WTC11 (cell line): Measurements from ENCODE around the gene MELK.

Source experiments
- CBFB ChIP-seq: sonication (generic); formaldehyde crosslinking; IDR thresholded peaks from 2 replicates; pipeline ENCODE4 v1.8.1; 2022; ENCODE audit warnings: mild to moderate bottlenecking, low read depth, missing genetic modification reagents
- CREB1 ChIP-seq: sonication (generic); formaldehyde crosslinking; IDR thresholded peaks from 2 replicates; pipeline ENCODE4 v1.8.0; 2023; ENCODE audit warnings: mild to moderate bottlenecking, missing genetic modification reagents
- CREM ChIP-seq: sonication (generic); formaldehyde crosslinking; IDR thresholded peaks from 2 replicates; pipeline ENCODE4 v1.8.1; 2022; ENCODE audit warnings: mild to moderate bottlenecking, missing genetic modification reagents, moderate library complexity
- CTCF ChIP-seq: fragments of 200-600 bp; IDR thresholded peaks from 2 replicates; pipeline ENCODE4 v1.8.0; 2022; ENCODE audit warnings: antibody characterized with exemption
- ESRRA ChIP-seq: sonication (generic); formaldehyde crosslinking; IDR thresholded peaks from 2 replicates; pipeline ENCODE4 v1.8.1; 2022; ENCODE audit warnings: mild to moderate bottlenecking, missing genetic modification reagents, borderline replicate concordance
- FOXP1 ChIP-seq: sonication (generic); formaldehyde crosslinking; IDR thresholded peaks from 2 replicates; pipeline ENCODE4 v1.8.0; 2022; ENCODE audit warnings: missing genetic modification reagents, mild to moderate bottlenecking, moderate library complexity, borderline replicate concordance
- JUN ChIP-seq: sonication (generic); formaldehyde crosslinking; IDR thresholded peaks from 2 replicates; pipeline ENCODE4 v1.8.0; 2023; ENCODE audit warnings: mild to moderate bottlenecking, missing genetic modification reagents
- MXD4 ChIP-seq: fragments of 250-450 bp; sonication (Bioruptor Pico); IDR thresholded peaks from 2 replicates; pipeline ENCODE4 v1.8.0; 2021; ENCODE audit warnings: mild to moderate bottlenecking, moderate library complexity, borderline replicate concordance
- MYBL2 ChIP-seq: sonication (generic); formaldehyde crosslinking; IDR thresholded peaks from 2 replicates; pipeline ENCODE4 v1.8.1; 2023; ENCODE audit warnings: mild to moderate bottlenecking, moderate library complexity, missing genetic modification reagents
- NR2C2 ChIP-seq: sonication (generic); formaldehyde crosslinking; IDR thresholded peaks from 2 replicates; pipeline ENCODE4 v1.8.0; 2022; ENCODE audit warnings: mild to moderate bottlenecking, missing genetic modification reagents
- TCF7 ChIP-seq: sonication (generic); formaldehyde crosslinking; IDR thresholded peaks from 2 replicates; pipeline ENCODE4 v1.8.0; 2022; ENCODE audit warnings: mild to moderate bottlenecking, low read depth, missing genetic modification reagents, moderate library complexity
- ZNF423 ChIP-seq: fragments of 250-450 bp; sonication (Bioruptor Pico); IDR thresholded peaks from 2 replicates; pipeline ENCODE4 v2.1.2; 2022; ENCODE audit warnings: mild to moderate bottlenecking, moderate library complexity
- TF ChIP-seq, protein P1 (sequence below): sonication (generic); formaldehyde crosslinking; IDR thresholded peaks from 2 replicates; pipeline ENCODE4 v1.8.1; 2022; ENCODE audit warnings: missing genetic modification reagents, borderline replicate concordance
- TF ChIP-seq, protein P2 (sequence below): sonication (generic); formaldehyde crosslinking; IDR thresholded peaks from 2 replicates; pipeline ENCODE4 v1.8.1; 2023; ENCODE audit warnings: mild to moderate bottlenecking, missing genetic modification reagents

DNA sequence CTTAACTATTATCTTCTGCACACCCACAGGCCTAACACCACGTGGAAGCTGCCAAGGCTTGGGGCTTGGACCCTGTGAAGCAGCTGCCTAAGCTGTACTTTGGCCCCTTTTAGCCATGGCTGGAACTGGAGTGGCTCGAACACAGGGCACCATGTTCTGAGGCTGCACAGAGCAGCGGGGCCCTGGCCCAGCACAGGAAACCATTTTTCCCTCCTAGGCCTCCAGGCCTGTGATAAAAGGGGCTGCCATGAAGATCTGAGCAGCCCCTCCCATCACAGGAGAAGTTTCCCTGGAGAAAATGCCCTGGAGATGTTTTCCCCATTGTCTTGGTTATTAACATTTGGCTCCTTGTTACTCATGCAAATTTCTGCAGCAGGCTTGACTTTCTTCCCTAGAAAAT lies 126.3 kb downstream of the MELK start:
- TF ChIP-seq JUN (CRISPR knock-in tag): no peak
- no peak for TF ChIP-seq CTCF
- TF ChIP-seq MYBL2 (CRISPR knock-in tag): no peak
- no peak for TF ChIP-seq CREM
- TF ChIP-seq NR2C2 (CRISPR knock-in tag): no peak
- no peak for TF ChIP-seq ZNF423
- TF ChIP-seq, protein P1, sequence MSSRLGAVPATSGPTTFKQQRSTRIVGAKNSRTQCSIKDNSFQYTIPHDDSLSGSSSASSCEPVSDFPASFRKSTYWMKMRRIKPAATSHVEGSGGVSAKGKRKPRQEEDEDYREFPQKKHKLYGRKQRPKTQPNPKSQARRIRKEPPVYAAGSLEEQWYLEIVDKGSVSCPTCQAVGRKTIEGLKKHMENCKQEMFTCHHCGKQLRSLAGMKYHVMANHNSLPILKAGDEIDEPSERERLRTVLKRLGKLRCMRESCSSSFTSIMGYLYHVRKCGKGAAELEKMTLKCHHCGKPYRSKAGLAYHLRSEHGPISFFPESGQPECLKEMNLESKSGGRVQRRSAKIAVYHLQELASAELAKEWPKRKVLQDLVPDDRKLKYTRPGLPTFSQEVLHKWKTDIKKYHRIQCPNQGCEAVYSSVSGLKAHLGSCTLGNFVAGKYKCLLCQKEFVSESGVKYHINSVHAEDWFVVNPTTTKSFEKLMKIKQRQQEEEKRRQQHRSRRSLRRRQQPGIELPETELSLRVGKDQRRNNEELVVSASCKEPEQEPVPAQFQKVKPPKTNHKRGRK (CRISPR knock-in tag): no peak
- TF ChIP-seq FOXP1 (CRISPR knock-in tag): no peak
- TF ChIP-seq MXD4 (CRISPR knock-in tag): no peak
- TF ChIP-seq TCF7 (CRISPR knock-in tag): no peak
- no peak for TF ChIP-seq ESRRA (CRISPR knock-in tag)
- TF ChIP-seq CREB1 (CRISPR knock-in tag): no peak
- TF ChIP-seq CBFB (CRISPR knock-in tag): no peak
- TF ChIP-seq, protein P2, sequence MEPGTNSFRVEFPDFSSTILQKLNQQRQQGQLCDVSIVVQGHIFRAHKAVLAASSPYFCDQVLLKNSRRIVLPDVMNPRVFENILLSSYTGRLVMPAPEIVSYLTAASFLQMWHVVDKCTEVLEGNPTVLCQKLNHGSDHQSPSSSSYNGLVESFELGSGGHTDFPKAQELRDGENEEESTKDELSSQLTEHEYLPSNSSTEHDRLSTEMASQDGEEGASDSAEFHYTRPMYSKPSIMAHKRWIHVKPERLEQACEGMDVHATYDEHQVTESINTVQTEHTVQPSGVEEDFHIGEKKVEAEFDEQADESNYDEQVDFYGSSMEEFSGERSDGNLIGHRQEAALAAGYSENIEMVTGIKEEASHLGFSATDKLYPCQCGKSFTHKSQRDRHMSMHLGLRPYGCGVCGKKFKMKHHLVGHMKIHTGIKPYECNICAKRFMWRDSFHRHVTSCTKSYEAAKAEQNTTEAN: no peak
